ENCODE measurements around the gene SLC7A6OS.

DNA sequence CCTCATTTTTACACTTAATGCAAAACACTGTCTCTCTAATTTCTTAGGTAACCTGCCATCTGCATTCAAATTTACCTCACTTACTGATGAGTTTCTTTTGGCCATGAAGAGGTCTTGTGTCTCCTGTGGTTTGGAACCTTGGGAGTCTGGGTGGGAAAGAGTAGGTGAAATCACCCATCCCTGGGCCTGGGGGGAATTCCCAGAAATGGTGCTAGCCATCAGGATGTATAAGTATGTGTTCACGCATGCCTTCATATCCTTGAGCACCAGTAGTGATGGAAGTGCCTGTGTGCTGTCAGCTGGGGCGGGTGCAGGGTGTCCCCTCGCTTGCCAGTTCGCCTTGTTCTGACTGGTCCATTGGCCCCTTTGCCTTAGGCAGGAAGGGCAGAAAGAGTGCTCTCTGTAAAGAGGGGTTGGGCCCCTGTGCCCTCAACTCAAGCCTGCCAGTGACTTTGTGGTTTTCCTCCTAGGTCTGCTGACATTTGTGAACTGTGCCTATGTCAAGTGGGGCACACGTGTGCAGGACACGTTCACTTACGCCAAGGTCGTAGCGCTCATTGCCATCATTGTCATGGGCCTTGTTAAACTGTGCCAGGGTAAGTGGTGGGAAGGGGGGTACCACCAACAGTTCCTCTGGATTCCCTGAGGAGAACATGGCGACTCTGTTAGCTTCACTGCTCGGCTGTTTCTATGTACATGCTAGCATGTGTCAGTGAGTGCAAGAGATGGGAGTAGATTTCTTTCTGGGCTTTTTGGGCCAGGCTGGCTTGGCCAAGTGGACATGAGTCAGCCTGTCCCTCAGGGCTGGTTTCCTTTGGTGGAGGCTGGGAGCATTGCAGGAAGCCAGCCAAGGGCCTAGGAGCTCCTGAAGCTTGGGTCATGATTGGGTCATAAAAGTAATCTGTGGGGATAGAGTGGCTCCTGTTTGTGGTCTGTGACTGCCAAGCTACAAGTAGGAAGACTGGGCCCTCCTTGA lies 23.2 kb downstream of the SLC7A6OS start:
- TF ChIP-seq CTCF (conservative IDR thresholded peaks at IDR 0.05) (no peak), EZH2 (IDR thresholded peaks at IDR 0.05; ENCODE audit: low read depth) (no peak)
